Measurements from ENCODE around the gene OR5F1.

Gene OR5F1

DNA sequence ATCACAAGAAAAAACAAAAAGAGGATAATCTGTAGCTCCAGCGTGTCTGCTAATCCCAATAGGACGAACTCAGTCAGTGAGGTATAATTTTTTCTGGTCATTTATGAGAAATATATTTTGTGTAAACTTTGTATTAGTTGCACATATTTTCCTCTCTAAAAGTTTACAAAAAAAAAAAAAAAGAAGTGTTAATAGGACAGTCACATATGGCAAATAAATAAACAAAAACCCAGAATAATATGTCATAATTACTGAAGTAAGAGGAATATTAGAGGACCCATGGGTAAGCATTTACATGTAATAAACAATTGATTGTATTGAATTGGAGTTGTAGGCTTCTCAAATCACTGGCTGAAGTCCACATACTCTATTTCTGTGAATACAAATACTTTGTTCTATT, at the start of gene OR5F1:
Gene OR5F1 (minus strand): TSS at position 101 of the 400 bp plus-strand sequence. CDS start 0 bp downstream, at position 101.
- DNase-seq = no peak

DNA sequence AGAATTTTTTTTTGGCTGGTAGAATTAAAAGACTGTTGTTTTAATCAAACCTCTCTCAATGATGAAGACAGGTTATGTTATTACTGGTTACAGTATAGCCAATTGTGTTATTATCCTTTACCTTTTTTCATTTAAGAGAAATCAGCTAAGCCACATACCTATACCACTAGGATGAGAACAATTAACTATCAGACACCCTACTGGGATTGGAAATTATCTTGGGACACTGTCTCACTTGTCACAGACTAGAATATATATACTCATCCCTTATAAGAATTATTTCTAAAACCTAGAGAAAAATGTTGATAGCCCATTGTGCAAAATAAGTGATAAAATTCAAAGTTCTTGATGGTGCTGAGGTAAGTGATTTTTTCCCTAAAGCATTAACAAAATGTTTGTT, 32.9 kb upstream of the OR5F1 start, which contains the start of gene OR5AS1:
Gene OR5AS1 (plus strand): TSS at position 301 of the 400 bp plus-strand sequence. CDS start 2,765 bp downstream, outside the sequence.
- no peak for DNase-seq

DNA sequence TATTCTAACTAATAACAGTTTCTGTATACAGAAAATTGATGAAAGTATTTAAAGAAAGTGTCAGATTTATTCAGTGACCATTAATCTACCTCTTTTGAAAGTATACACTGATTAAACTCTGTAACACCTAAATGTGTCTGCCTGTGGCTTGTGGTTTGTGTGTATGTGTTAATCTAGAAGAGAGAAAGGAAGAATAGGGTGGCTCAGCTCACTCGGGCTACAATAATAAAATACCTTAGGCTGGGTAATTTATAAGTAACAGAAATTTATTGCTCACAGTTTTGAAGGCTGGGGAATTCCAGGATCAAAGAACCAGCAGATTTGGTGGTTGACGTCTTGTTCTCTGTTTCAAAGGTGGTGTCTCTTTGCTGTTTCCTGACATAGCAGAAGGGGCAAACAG, 19.4 kb upstream of the OR5F1 start:
- DNase-seq = no peak

DNA sequence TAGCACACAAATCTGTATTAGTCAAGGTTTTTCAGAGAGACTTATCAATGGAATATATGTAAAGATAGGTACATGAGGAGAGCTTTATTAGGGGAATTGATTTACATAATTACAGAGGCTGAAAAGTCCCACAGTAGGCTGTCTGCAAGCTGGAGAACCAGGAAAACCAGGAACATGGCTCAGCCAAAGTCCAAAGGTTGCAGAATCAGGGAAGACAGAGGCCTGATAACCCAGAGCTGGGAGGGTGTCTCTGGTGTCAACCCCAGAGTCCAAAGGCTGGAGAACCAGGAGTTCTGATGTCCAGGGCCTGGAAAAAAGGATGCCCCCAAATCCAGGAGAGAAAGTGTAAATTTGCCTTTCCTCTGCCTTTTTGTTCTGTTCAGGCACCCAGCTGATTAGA, 16.3 kb upstream of the OR5F1 start:
- no peak for DNase-seq

DNA sequence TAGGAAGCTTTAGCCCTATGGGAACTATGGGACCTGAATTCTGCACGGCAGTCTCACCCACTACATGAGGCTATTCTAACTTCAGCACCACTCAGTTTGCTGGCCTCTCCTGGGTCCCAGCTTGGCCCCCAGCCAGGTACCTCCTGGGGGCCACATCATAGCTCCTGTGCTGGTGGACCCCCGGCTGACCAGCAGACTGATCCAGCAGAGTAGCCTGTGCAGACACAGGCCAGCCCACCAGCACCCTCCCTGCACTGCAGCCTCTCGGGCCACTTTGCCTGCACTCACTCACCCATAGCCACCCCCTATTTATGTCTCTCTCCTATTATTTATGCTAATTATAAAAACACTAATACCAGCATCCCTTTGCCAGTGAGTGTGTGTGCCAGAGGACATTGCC, 23.5 kb downstream of the OR5F1 start:
- no peak for DNase-seq

DNA sequence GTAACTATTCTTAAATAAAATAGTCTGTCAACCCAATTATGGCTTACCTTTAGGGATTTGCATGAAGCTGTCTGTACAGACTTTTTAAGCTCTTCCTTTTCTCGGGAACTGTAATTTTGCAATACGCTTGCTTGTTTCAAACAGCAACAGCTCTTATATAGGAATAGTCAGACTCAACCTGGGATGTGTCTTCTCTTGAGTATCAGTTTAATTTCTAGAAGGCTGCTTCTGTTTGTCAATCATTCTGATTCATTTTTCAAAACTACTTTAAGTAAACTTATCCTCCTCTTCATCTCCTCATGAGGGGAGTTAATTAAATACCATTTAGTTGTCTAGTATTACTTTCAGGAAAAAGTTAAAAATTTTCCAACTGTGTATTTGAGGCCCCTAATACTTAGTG, 24.6 kb downstream of the OR5F1 start, which contains the start of gene OR10AG1:
Gene OR10AG1 (minus strand): TSS at position 101 of the 400 bp plus-strand sequence. CDS start 38 bp downstream, at position 63.
- no peak for DNase-seq

DNA sequence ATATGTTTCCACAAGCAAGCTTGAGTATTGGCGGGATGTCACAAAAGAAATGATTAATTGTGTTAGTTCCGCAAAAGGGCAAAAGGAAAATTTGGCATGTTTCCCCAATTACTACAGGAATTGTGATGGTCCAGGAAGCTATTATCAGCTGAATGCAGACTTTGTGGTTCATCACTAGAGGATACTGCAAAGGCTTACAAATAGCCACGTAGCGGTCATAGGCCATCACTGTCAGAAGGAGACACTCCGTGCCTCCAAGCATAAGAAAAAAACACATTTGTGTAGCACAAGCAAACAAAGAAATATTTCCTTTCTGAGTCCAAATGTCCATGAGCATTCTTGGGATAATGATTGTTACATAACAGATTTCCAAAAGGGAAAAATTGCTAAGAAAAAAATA, 26.5 kb downstream of the OR5F1 start:
- no peak for DNase-seq

DNA sequence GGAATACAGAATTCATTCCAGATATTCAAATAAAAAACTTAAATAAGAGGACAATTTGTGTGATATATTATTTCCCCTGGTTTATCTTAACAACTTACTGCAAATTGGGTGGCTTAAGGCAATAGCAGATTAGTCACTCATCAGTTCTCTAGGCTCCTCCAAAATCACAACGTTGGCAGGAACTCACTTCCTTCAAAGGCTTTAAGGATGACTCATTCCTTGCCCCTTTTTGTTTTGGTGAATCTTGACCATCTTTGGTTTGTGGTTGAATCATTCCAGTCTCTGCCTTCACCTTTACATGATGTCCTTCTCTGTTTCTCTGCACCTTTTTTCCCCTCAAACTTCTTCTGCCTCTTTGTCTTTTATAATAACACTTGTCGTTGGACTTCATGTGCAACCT, 28.0 kb downstream of the OR5F1 start:
- no peak for DNase-seq

DNA sequence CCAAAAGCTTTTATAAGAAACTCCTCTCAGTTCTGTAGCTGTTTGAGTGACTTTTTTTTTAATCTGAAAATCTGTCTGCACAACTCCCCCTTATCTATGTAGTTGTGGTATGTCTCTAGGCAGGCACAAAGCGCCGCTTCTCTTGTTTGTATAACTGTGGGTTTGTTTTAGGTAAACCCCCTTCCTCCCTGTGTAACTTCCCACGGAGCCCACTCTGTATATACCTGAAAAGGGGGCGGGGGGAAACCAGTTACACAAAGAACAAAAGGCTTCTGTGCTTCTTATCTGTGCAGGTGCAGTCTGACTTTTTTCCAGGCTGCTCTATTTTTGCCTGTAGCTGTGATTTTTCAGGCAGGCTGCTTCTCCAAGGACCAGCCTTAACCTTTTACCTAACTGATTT, 37.9 kb downstream of the OR5F1 start:
- no peak for DNase-seq

DNA sequence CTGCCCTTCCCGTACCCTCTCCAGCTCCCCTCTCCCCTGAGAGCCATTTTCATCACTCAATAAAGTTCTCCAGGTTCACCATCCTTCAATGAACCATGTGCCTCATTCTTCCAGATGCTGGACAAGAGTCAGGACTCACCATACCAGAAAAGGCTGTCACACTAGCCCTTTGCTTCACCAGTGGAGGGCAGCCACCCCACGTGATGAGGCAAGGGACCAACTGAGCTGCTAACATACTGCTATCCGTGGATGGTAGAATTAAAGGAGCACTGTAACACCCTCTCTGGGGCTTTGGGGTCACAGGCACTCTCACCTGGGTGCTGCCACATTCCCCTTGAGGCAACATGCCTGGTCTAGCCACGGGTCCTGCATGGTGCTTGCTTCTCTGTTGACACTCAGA, 45.1 kb downstream of the OR5F1 start:
- DNase-seq = no peak
